Measurements from ENCODE around the gene PCYOX1L. TPM values are rescaled to one million over a fixed set of nuclear protein-coding genes. Genes with fewer than 3 reads are reported as not detected.

The PCYOX1L gene
- total and polyA plus RNA-seq, 2 of the 8 experiments (the other 6 are each of a cell fraction or from before 2014, with no cell fraction given): 6.8 to 17.2 TPM

DNA sequence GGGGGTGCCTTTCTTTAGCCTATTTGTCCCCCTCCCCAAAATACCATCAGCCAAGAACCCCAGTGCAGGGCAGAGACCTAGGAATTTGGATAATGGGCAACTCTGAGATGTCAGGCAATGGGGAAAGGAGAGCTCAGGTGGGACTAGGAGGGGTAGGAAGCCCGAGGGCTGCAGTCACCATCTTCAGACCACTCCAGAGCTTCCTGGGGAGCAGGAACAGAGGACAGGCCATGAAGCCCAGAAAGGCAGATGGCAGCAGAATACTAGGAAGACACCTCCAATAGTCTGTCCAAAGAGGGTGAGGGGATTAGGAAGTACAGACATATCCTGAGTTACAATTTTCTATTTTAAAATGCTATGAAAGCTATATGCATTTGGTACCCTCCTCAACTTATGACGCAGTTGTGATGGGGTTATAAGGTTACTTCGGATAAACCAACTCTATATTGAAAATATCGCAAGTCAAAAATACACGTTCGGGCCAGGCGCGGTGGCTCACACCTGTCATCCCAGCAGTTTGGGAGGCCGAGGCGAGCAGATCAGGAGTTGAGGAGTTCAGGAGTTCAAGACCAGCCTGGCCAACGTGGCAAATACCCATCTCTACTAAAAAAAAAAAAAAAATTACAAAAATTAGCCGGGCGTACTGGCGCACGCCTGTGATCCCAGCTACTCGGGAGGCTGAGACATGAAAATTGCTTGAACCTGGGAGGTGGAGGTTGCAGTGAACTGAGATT is 55.8 kb downstream of the PCYOX1L start (continued):
- no peak for TF ChIP-seq PHF8 (conservative IDR thresholded peaks at IDR 0.05; ENCODE audit: low read depth, low read length)
- TF ChIP-seq SAP30 (IDR thresholded peaks at IDR 0.05; ENCODE audit: insufficient read depth, insufficient replicate concordance, low read length): no peak
